ENCODE measurements around the gene ABHD11. TPM values are rescaled to one million over a fixed set of nuclear protein-coding genes. Genes with fewer than 3 reads are reported as not detected.

Gene ABHD11
- total and polyA plus RNA-seq, 5 donors from 2014 or later: 14.5 to 19.3 (median 17.2) TPM

DNA sequence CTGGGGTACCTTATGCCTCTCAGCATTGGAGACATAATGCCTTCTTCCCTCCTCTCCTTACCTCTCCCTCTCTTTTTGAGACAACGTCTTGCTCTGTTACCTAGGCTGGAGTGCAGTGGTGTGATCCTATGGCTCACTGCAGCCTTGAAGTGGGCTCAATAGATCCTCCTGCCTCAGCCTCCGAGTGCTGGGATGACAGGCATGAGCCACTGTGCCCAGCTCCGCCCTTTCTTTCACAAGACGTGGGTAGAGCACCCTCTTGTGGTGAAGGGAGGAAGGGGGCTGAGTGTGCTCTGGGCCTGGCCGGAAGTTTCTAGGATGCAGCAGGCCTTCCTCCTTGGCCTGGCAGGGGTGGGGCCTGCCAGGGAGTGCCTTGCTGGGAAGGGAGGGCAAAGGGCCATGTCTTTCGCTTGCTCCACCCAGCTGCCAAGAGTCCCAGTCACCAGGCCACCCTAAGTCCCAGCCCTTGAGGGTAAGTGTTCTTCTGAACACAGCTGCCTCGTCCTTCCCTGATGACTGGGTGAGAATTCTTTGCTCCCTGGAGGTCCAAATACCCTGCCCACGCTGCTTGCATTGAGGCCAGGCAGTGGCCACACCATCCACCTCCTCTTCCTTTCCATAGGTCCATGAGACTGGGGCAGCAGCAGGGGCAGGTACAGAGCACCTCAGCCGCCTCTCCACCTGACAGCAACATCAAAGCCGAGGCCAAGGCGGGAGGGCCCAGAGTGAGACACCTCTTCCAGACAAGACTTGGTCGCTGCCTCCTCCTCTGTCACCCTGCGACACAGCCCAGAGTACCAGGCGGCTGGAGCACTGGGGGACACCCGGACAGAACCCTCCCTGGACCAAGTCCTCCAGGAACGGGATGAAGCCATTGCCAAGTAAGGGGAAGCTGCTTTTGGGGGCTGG, 3.7 kb downstream of the ABHD11 start:
- no peaks in the 10 kb centered on the region for H3K36me3 Mint-ChIP-seq
- peak overlapping the region in 2 of 4 donors; percentile 80 to 85 for H3K4me3 Mint-ChIP-seq
- DNase-seq (peak; percentile 76 to 88 (median 83)), ATAC-seq (ENCODE audit: low read depth in 2 of 2) (peak; percentile 51 to 52)
- peaks cover 4 to 30% (median 11%) of the 10 kb centered on the region in 4 donors for H3K4me1 Mint-ChIP-seq
- Histone ChIP-seq H3K27ac (ENCODE audit: insufficient read depth, low read length, poor library complexity, severe bottlenecking) (peak overlapping the region; percentile 49), H3K36me3 (ENCODE audit: control insufficient read depth, insufficient read depth, low read length) (no peaks in the 10 kb centered on the region), H3K4me3 (ENCODE audit: low read depth, low read length) (no peak overlapping the region), H3K4me1 (ENCODE audit: control insufficient read depth, insufficient read depth, low read length, poor library complexity, severe bottlenecking) (peaks cover 16% of the 10 kb centered on the region), H3K9me3 (ENCODE audit: control insufficient read depth in 2 of 2, low read length in 2 of 2) (no peaks in the 10 kb centered on the region), H3K27me3 (ENCODE audit: control insufficient read depth, insufficient read depth, low read length) (no peaks in the 10 kb centered on the region)
- peak overlapping the region; percentile 35 to 88 (median 50) for H3K27ac Mint-ChIP-seq
- no peaks in the 10 kb centered on the region for H3K9me3 Mint-ChIP-seq
- no peaks in the 10 kb centered on the region for H3K27me3 Mint-ChIP-seq

DNA sequence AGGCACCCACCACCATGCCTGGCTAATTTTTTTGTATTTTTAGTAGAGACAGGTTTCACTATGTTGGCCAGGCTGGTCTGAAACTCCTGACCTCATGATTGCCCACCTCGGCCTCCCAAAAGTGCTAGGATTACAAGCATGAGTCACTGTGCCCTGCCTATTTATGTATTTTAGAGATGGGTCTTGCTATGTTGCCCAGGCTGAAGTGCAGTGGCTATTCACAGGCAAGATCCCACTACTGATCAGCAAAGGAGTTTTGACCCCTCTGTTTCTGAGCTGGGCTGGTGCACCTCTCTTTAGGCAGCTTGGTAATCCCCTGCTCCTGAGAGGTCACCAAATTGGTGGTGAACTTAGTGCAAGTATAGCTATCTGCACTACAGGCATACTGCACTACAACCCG, 6.2 kb downstream of the ABHD11 start:
- peaks cover under 1% of the 10 kb centered on the region for H3K4me1 ChIP-seq (ENCODE audit: control insufficient read depth, insufficient read depth, low read length, poor library complexity, severe bottlenecking)
- H3K27me3 ChIP-seq (ENCODE audit: control insufficient read depth, insufficient read depth, low read length): peaks cover 3% of the 10 kb centered on the region
- H3K27ac ChIP-seq (ENCODE audit: insufficient read depth, low read length, poor library complexity, severe bottlenecking): no peak overlapping the region
- H3K4me3 ChIP-seq (ENCODE audit: low read depth, low read length): no peak overlapping the region
- Mint-ChIP-seq H3K27me3 (peaks cover 7% of the 10 kb centered on the region), H3K27ac (peak overlapping the region in 2 of 3 donors; percentile 74 to 86), H3K4me1 (peaks cover 4 to 19% (median 9%) of the 10 kb centered on the region in 4 donors), H3K9me3 (no peaks in the 10 kb centered on the region), H3K36me3 (no peaks in the 10 kb centered on the region), H3K4me3 (no peak overlapping the region)
- no peaks in the 10 kb centered on the region for H3K36me3 ChIP-seq (ENCODE audit: control insufficient read depth, insufficient read depth, low read length)
- ATAC-seq (ENCODE audit: low read depth in 2 of 2) (no peak), DNase-seq (no peak)
- no peaks in the 10 kb centered on the region for H3K9me3 ChIP-seq (ENCODE audit: control insufficient read depth in 2 of 2, low read length in 2 of 2)

DNA sequence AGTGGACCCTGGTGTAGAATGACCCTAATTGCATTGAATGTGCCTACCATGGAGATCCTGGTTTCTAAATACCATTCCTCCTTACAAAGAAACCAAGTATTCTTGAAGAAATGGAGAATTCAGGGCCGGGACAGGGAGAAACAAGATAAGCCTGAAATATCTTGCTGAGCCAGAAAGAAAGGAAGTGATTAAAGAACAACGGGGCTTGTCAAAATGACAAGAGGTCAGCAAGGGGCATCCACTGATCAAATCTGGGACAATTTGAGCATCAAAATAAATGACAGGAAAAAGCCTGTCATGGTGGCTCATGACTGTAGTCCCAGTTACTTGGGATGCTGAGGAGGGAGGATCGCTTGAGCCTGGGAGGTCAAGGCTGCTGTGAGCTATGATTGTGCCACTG, 8.1 kb downstream of the ABHD11 start:
- Mint-ChIP-seq H3K27me3 (peaks cover 8% of the 10 kb centered on the region), H3K9me3 (no peaks in the 10 kb centered on the region), H3K27ac (no peak overlapping the region), H3K4me1 (peaks cover 4 to 8% (median 6%) of the 10 kb centered on the region in 4 donors), H3K36me3 (no peaks in the 10 kb centered on the region), H3K4me3 (no peak overlapping the region)
- Histone ChIP-seq H3K9me3 (ENCODE audit: control insufficient read depth in 2 of 2, low read length in 2 of 2) (no peaks in the 10 kb centered on the region), H3K36me3 (ENCODE audit: control insufficient read depth, insufficient read depth, low read length) (no peaks in the 10 kb centered on the region), H3K4me1 (ENCODE audit: control insufficient read depth, insufficient read depth, low read length, poor library complexity, severe bottlenecking) (no peaks in the 10 kb centered on the region), H3K27me3 (ENCODE audit: control insufficient read depth, insufficient read depth, low read length) (peaks cover 6% of the 10 kb centered on the region), H3K4me3 (ENCODE audit: low read depth, low read length) (no peak overlapping the region), H3K27ac (ENCODE audit: insufficient read depth, low read length, poor library complexity, severe bottlenecking) (no peak overlapping the region)
- no peak for ATAC-seq (ENCODE audit: low read depth in 2 of 2)
- no peak for DNase-seq

DNA sequence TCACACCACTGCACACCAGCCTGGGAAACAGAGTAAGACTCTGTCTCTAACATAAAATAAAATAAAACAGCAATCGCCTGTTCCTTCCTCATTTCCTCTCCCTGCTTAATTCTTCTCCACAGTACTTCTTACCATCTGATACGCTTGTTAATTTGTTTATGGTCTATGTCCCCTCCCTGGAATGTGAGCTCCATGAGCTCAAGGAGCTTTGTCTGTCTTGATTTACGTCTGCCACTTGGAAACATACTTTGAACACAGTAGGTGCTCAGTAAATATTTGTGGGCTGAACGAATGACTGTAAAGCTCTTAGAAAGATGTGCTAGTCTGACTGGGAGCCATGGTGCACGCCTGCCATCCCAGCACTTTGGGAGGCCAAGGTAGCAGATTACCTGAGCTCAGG, 10.1 kb downstream of the ABHD11 start:
- DNase-seq (no peak), ATAC-seq (ENCODE audit: low read depth in 2 of 2) (no peak)

DNA sequence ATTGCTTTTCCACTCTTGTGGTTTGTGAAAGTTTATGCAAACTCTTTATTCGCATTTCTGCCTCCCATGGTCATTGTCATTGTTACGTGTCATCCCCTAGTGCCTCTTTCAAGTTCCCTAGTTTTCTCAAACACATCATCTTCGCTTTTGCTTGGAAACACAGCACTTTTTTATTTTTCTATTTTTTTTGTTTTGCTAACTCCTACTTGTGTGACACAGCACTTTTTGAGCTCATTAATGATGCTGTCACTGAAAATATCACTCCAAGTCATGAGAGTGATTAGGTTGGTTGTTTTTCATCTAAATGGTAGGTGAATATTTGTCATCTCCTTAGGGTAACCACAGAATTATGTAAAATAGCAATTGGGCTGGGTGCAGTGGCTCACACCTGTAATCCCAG, 10.7 kb downstream of the ABHD11 start:
- H3K4me1 ChIP-seq (ENCODE audit: control insufficient read depth, insufficient read depth, low read length, poor library complexity, severe bottlenecking): no peaks in the 10 kb centered on the region
- H3K36me3 Mint-ChIP-seq: no peaks in the 10 kb centered on the region
- H3K9me3 ChIP-seq (ENCODE audit: control insufficient read depth in 2 of 2, low read length in 2 of 2): no peaks in the 10 kb centered on the region
- no peaks in the 10 kb centered on the region for H3K36me3 ChIP-seq (ENCODE audit: control insufficient read depth, insufficient read depth, low read length)
- peaks cover 8% of the 10 kb centered on the region for H3K27me3 Mint-ChIP-seq
- no peak overlapping the region for H3K4me3 ChIP-seq (ENCODE audit: low read depth, low read length)
- no peaks in the 10 kb centered on the region for H3K9me3 Mint-ChIP-seq
- peaks cover 0 to 2% (median 0%) of the 10 kb centered on the region in 4 donors for H3K4me1 Mint-ChIP-seq
- no peak overlapping the region for H3K4me3 Mint-ChIP-seq
- ATAC-seq (ENCODE audit: low read depth in 2 of 2) (no peak), DNase-seq (no peak)
- H3K27ac ChIP-seq (ENCODE audit: insufficient read depth, low read length, poor library complexity, severe bottlenecking): no peak overlapping the region
- H3K27ac Mint-ChIP-seq: no peak overlapping the region
- H3K27me3 ChIP-seq (ENCODE audit: control insufficient read depth, insufficient read depth, low read length): peaks cover 6% of the 10 kb centered on the region

More for the DNA sequence above, 10.1 kb downstream of the ABHD11 start:
- no peaks in the 10 kb centered on the region for H3K36me3 ChIP-seq (ENCODE audit: control insufficient read depth, insufficient read depth, low read length)
- no peak overlapping the region for H3K4me3 ChIP-seq (ENCODE audit: low read depth, low read length)
- Mint-ChIP-seq H3K9me3 (no peaks in the 10 kb centered on the region), H3K4me1 (peaks cover 0 to 2% (median 0%) of the 10 kb centered on the region in 4 donors), H3K36me3 (no peaks in the 10 kb centered on the region), H3K27ac (no peak overlapping the region), H3K27me3 (peaks cover 8% of the 10 kb centered on the region), H3K4me3 (no peak overlapping the region)
- no peaks in the 10 kb centered on the region for H3K4me1 ChIP-seq (ENCODE audit: control insufficient read depth, insufficient read depth, low read length, poor library complexity, severe bottlenecking)
- peaks cover 6% of the 10 kb centered on the region for H3K27me3 ChIP-seq (ENCODE audit: control insufficient read depth, insufficient read depth, low read length)
- H3K9me3 ChIP-seq (ENCODE audit: control insufficient read depth in 2 of 2, low read length in 2 of 2): no peaks in the 10 kb centered on the region
- H3K27ac ChIP-seq (ENCODE audit: insufficient read depth, low read length, poor library complexity, severe bottlenecking): no peak overlapping the region

DNA sequence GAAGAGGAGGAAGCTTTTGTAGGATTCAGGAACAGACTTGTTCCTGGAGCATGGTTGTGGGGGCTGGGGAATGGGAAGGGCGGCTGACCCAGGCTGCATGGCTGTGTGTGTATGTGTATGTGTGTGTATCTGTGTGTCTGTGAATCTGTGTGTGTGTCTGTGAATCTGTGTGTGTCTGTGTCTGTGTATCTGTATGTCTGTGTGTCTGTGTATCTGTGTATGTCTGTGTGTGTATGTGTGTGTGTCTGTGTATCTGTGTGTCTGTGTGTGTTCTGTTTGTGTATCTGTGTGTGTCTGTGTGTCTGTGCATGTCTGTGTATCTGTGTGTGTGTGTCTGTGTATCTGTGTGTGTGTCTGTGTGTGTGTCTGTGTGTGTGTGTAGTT, 12.5 kb downstream of the ABHD11 start:
- Histone ChIP-seq H3K27ac (ENCODE audit: insufficient read depth, low read length, poor library complexity, severe bottlenecking) (no peak overlapping the region), H3K4me3 (ENCODE audit: low read depth, low read length) (no peak overlapping the region), H3K9me3 (ENCODE audit: control insufficient read depth in 2 of 2, low read length in 2 of 2) (no peaks in the 10 kb centered on the region), H3K27me3 (ENCODE audit: control insufficient read depth, insufficient read depth, low read length) (peaks cover 6% of the 10 kb centered on the region), H3K4me1 (ENCODE audit: control insufficient read depth, insufficient read depth, low read length, poor library complexity, severe bottlenecking) (no peaks in the 10 kb centered on the region), H3K36me3 (ENCODE audit: control insufficient read depth, insufficient read depth, low read length) (no peaks in the 10 kb centered on the region)
- Mint-ChIP-seq H3K4me1 (peaks cover 0 to 2% (median 0%) of the 10 kb centered on the region in 4 donors), H3K27me3 (peaks cover 9% of the 10 kb centered on the region), H3K36me3 (no peaks in the 10 kb centered on the region), H3K4me3 (no peak overlapping the region), H3K9me3 (no peaks in the 10 kb centered on the region), H3K27ac (no peak overlapping the region)
- DNase-seq (no peak), ATAC-seq (ENCODE audit: low read depth in 2 of 2) (peak; percentile 15 to 25)

DNA sequence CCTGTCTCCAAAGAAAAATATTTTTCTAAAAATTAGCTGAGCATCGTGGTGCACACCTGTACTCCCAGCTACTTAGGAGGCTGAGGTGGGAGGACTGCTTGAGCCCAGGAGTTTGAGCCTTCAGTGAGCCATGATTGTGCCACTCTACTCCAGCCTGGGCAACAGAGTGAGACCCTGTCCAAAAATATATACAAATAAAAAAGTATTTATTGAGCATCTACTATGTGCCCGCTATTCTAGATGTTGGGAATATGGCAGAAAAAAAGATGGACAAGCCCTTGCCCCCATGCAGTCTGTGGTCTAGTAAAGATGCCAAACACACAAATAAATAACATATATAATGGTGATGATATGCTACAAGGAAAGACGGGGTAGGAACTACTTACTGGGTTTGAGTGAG, 14.8 kb downstream of the ABHD11 start:
- Histone ChIP-seq H3K27ac (ENCODE audit: insufficient read depth, low read length, poor library complexity, severe bottlenecking) (no peak overlapping the region), H3K4me1 (ENCODE audit: control insufficient read depth, insufficient read depth, low read length, poor library complexity, severe bottlenecking) (peaks cover 11% of the 10 kb centered on the region), H3K9me3 (ENCODE audit: control insufficient read depth in 2 of 2, low read length in 2 of 2) (no peaks in the 10 kb centered on the region), H3K36me3 (ENCODE audit: control insufficient read depth, insufficient read depth, low read length) (no peaks in the 10 kb centered on the region), H3K4me3 (ENCODE audit: low read depth, low read length) (no peak overlapping the region), H3K27me3 (ENCODE audit: control insufficient read depth, insufficient read depth, low read length) (peaks cover 6% of the 10 kb centered on the region)
- H3K27me3 Mint-ChIP-seq: peaks cover 18% of the 10 kb centered on the region
- H3K36me3 Mint-ChIP-seq: no peaks in the 10 kb centered on the region
- ATAC-seq (ENCODE audit: low read depth in 2 of 2) (no peak), DNase-seq (no peak)
- peaks cover 0 to 9% (median 6%) of the 10 kb centered on the region in 4 donors for H3K4me1 Mint-ChIP-seq
- no peak overlapping the region for H3K27ac Mint-ChIP-seq
- H3K9me3 Mint-ChIP-seq: no peaks in the 10 kb centered on the region
- no peak overlapping the region for H3K4me3 Mint-ChIP-seq

DNA sequence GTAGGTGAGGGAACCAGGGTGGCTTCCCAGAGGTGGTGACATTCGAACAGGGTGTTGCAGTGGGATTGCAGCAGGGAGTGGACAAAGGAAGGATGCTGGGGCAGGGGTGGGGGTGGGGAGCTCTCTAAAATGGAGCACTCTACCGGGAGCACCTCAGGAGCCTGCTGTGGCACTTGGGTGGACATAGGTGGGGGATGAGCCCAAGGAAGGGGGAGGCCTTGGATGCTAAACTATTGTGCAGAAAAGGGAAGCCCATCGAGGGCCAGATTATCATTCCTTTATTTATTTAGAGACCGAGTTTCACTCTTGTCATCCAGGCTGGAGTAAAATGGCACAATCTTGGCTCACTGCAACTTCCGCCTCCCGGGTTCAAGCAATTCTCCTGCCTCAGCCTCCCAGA, 15.8 kb downstream of the ABHD11 start:
- Histone ChIP-seq H3K27me3 (ENCODE audit: control insufficient read depth, insufficient read depth, low read length) (peaks cover 3% of the 10 kb centered on the region), H3K9me3 (ENCODE audit: control insufficient read depth in 2 of 2, low read length in 2 of 2) (no peaks in the 10 kb centered on the region), H3K36me3 (ENCODE audit: control insufficient read depth, insufficient read depth, low read length) (no peaks in the 10 kb centered on the region), H3K27ac (ENCODE audit: insufficient read depth, low read length, poor library complexity, severe bottlenecking) (no peak overlapping the region), H3K4me1 (ENCODE audit: control insufficient read depth, insufficient read depth, low read length, poor library complexity, severe bottlenecking) (peaks cover 21% of the 10 kb centered on the region), H3K4me3 (ENCODE audit: low read depth, low read length) (no peak overlapping the region)
- DNase-seq: no peak
- Mint-ChIP-seq H3K4me1 (peaks cover 0 to 16% (median 11%) of the 10 kb centered on the region in 4 donors), H3K9me3 (no peaks in the 10 kb centered on the region), H3K4me3 (peak overlapping the region in 2 of 4 donors; percentile 69 to 93), H3K27ac (no peak overlapping the region), H3K36me3 (no peaks in the 10 kb centered on the region), H3K27me3 (peaks cover 19% of the 10 kb centered on the region)
- no peak for ATAC-seq (ENCODE audit: low read depth in 2 of 2)

All from CD4-positive, CD25-positive, alpha-beta regulatory T cell (primary cell).